Fibroblast of gingiva (primary cell): Measurements from ENCODE around the gene ANKRD33B.
A peak's percentile ranks its signal among the peaks of the same experiment; 100 is the strongest.
"Not testable (repeated sequence)": the region's sequence is repeated elsewhere in the genome, so short reads cannot be mapped to it uniquely, and the experiment has no call there.

Source experiments
- DNase-seq: peaks from one replicate; pipeline ENCODE4 v3.0.0-alpha.2; 2011; ENCODE audit warnings: low read depth

ANKRD33B gene

GRCh38 chr5:10595293-10595671 is 31.4 kb downstream of the ANKRD33B start:
- DNase-seq, result peak; percentile 62

DNA sequence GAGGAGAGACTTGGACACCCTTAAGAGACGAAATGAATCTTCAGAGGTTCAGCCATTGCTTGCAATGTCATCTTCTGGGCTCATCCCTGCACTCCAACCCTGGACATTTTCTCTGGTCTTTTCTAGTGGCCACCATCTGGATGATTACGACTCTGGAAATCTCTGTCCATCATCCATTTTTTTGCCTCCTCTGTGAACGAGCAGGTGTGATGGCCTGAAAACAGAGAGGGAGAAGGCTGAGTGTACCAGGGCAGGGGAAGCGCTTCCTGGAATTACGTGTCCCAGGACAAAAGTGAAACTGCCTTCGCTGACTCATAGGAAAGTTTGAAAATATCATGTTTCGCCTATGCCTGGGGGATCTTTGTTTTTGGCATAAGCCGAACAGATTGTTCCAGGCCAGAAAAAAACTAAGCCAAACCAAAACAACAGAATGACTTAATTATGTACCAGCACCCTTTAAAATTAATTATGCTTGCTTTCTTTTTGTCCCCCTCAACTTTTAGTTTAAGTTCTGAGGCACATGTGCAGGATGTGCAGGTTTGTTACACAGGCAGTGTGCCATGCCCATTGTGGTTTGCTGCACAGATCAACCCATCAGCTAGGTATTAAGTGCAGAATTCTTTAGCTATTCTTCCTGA is 31.9 kb downstream of the ANKRD33B start:
- peak; percentile 86 for DNase-seq

DNA sequence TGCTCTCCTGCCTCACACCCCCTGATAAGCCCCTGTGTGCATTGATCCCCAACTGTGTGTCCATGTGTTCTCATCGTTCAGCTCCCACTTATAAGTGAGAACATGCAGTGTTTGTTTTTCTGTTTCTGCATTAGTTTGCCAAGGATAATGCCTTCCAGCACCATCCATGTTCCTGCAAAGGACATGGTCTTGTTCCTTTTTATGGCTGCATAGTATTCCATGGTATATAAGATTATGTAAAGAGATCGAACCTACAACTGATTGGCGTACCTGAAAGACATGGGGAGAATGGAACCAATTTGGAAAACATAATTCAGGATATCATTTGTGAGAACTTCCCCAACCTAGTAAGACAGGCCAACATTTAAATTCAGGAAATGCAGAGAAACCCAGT is 32.4 kb downstream of the ANKRD33B start:
- no peak for DNase-seq

GRCh38 chr5:10596886-10597451 is 33.1 kb downstream of the ANKRD33B start:
- DNase-seq, result no peak

DNA sequence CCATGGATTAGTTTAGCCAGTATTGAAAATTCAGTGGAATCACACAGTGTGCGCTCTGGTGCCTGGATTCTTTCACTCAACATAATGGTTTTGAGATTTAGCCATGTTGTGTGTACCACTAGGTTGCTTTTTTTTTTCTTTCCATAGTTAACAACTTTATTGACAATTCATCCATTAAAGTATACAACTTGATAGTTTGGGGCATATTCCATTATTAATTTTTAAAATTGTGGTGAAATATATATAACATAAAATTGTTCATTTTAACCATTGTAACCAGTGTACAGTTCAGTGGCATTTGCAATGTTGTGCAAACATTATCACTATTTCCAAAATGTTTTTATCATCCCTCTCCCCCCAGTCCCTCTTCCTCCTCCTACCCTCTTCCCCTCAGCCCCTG is 35.2 kb downstream of the ANKRD33B start:
- no peak for DNase-seq

- DNase-seq, result peak; percentile 20
Observed at GRCh38 chr5:10599862-10600284, 36.0 kb downstream of the ANKRD33B start.

- no peak for DNase-seq
Observed at GRCh38 chr5:10600626-10601245, 36.9 kb downstream of the ANKRD33B start.

GRCh38 chr5:10601246-10602030 is 37.6 kb downstream of the ANKRD33B start:
- peak; percentile 97 for DNase-seq

GRCh38 chr5:10602031-10602806 is 38.3 kb downstream of the ANKRD33B start:
- DNase-seq, result no peak

GRCh38 chr5:10604975-10605374 is 41.1 kb downstream of the ANKRD33B start:
- DNase-seq, result no peak

DNA sequence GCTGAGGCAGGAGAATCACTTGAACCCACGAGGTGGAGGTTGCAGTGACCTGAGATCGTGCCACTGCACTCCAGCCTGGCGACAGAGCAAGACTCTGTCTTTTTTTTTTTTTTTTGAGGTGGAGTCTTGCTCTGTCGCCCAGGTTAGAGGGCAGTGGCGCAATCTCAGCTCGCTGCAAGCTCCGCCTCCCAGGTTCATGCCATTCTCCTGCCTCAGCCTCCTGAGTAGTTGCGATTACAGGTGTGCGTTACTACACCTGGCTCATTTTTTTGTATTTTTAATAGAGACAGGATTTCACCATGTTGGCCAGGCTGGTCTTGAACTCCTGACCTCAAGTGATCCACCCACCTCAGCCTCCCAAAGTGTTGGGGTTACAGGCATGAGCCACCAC is 42.8 kb downstream of the ANKRD33B start:
- DNase-seq, result not testable (repeated sequence)

- DNase-seq, result no peak
Observed at GRCh38 chr5:10607023-10607665, 43.3 kb downstream of the ANKRD33B start.

GRCh38 chr5:10607666-10608073 is 43.8 kb downstream of the ANKRD33B start:
- DNase-seq, result peak; percentile 91

- not testable (repeated sequence) for DNase-seq
Observed at GRCh38 chr5:10608081-10608480, 44.2 kb downstream of the ANKRD33B start.

DNA sequence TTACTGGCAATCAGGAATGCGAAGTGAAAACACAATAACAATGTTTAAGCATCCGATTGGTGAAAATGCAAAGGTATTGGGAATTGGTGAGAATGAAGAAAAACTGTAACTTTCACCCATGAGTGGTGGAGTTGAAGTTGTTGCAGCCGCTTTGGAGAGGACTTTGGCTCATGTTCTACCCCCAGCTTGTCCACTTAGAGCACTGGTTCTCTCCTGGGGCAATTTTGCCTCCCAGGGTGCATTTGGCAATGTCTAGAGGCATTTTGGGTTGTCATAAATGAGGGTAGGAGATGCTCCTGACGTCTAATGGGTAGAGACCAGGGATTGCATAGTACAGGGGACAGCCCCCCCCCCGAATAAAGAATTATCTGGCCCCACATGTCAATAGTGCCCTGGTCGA is 46.2 kb downstream of the ANKRD33B start:
- DNase-seq, result no peak

- DNase-seq, result no peak
Observed at GRCh38 chr5:10611290-10611689, 47.4 kb downstream of the ANKRD33B start.

DNA sequence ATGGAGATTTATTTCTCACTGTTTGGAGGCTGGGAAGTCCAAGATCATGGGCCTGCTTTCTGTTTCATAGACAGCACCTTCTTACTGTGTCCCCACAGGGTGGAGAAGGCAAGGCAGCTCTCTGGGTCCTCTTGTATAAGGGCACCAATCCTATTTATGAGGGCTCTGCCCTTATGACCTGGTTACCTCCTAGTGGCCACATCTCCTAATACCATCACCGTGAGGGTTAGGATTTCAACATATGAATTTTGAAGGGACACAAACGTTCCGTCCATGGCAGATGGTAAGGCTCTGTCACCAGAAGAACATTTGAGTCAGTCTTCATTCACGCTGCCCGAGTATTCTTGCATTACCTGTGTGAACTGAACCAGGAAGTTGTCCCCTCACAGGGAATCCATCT is 48.4 kb downstream of the ANKRD33B start:
- no peak for DNase-seq

GRCh38 chr5:10615693-10616092 is 51.8 kb downstream of the ANKRD33B start:
- no peak for DNase-seq

DNA sequence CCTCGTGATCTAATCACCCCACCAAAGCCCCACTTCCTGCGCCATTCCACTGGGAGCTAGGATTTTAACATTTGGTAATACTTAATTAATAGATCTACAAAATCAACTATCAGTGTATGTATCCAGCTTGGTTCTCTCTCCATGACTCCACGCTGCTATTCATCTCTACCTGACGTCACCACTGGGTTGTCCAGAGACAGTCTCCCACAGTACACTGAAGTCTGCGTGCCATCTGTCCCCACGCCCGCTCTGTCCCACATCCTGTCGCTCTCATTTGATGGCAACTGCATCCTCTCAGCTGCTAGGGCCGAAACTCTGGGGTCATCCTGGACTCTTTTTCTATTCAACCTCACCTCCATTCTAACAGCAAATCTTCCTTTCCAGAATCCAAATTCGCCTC is 53.2 kb downstream of the ANKRD33B start:
- no peak for DNase-seq

GRCh38 chr5:10618311-10618710 is 54.4 kb downstream of the ANKRD33B start:
- DNase-seq, result no peak

DNA sequence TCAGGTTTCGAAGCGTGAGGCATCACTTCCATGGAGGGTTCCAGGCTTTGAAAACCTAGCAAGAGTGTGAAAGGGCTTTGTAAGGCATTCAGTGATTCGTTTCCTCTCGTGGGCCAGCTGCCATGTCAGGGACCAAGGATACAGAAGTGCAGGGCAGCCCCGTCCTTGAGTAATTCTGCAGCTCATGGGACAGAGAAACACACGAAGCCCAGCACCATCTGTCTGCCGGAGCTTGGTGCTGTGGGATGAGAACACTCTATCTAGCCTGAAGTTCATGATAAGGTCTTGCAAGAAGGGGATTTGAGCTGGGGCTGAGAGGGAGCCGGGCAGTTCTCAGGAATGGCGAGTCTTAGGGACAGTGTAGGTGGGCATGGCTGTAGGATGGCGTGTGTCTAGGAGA is 55.8 kb downstream of the ANKRD33B start:
- DNase-seq, result no peak

DNA sequence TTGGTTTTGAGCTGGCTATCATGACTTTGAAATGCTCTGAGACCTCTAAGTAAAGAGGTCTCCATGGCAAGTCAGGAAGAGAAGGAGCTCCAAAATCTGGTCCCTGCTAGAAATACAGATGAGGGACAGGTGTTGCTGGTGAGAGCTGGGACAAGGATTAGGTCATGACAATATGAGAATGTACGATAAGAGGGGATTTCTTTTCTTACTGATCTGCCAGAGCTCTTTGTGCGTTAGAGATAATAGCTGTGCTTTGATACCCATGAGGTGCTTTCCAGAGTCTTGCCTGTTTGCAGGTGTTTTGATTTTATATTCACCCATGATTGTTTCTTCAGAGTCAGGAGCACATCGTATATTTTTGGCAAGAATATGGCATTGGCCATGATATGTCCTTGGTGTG is 56.5 kb downstream of the ANKRD33B start:
- no peak for DNase-seq
